Vagina (tissue), 2 donors: ENCODE data around the gene SLC7A14.

Source experiments
- CTCF ChIP-seq, 3 experiments: fragments of 450-650 bp in 2 of 3; fragments of 200-600 bp in 1 of 3; sonication (generic) in 1 of 3; IDR thresholded peaks; one replicate each; pipeline ENCODE4 v1.5.1; 2017 to 2019; ENCODE audit warnings: antibody characterized with exemption in 3 of 3, mild to moderate bottlenecking in 2 of 3, moderate library complexity in 2 of 3
- POLR2AphosphoS5 ChIP-seq, 2 donors: sonication (generic); formaldehyde crosslinking; IDR thresholded peaks; one replicate each; pipeline ENCODE4 v1.9.0; 2017; ENCODE audit warnings: antibody characterized with exemption in 2 of 2, mild to moderate bottlenecking in 2 of 2, low read depth in 1 of 2; ENCODE audit not compliant: insufficient read depth in 1 of 2

- TF ChIP-seq CTCF (IDR thresholded peaks at IDR 0.05) = no peak
- no peak for TF ChIP-seq POLR2AphosphoS5 (IDR thresholded peaks at IDR 0.05; ENCODE audit: insufficient read depth in 1 of 2, low read depth in 1 of 2)
Measured at GRCh38 chr3:170413291-170413690, 172.6 kb downstream of the SLC7A14 start.
